ENCODE data around the gene RNASEH1. TPM values are rescaled to one million over a fixed set of nuclear protein-coding genes. Genes with fewer than 3 reads are reported as not detected.
A peak's percentile ranks its signal among the peaks of the same experiment; 100 is the strongest.

RNASEH1 gene
- total and polyA plus RNA-seq, 10 of the 15 experiments (the other 5 are each of a cell fraction or from before 2014, with no cell fraction given): 18.2 to 68.5 (median 28.2) TPM

DNA sequence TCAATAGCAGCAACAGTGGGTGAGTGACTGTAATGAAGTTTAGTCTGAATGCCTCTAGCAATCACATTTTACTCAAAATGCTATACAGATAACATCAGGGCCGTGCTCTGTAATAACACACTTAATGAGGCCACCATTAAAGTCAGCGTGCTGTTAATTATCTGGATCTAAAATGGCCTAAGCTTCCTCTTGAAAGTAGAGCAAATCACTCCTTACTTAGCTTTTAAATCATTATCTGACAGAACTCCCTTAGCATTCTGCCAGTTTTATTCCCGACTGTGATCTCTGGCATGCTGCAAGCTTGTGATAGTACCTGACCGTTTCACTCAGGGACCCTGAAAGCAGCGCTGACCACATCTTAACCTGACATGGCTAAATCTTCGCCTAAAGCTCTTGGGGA lies 25.9 kb upstream of the RNASEH1 start (continued):
- TF ChIP-seq, protein P1, sequence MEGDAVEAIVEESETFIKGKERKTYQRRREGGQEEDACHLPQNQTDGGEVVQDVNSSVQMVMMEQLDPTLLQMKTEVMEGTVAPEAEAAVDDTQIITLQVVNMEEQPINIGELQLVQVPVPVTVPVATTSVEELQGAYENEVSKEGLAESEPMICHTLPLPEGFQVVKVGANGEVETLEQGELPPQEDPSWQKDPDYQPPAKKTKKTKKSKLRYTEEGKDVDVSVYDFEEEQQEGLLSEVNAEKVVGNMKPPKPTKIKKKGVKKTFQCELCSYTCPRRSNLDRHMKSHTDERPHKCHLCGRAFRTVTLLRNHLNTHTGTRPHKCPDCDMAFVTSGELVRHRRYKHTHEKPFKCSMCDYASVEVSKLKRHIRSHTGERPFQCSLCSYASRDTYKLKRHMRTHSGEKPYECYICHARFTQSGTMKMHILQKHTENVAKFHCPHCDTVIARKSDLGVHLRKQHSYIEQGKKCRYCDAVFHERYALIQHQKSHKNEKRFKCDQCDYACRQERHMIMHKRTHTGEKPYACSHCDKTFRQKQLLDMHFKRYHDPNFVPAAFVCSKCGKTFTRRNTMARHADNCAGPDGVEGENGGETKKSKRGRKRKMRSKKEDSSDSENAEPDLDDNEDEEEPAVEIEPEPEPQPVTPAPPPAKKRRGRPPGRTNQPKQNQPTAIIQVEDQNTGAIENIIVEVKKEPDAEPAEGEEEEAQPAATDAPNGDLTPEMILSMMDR (IDR thresholded peaks at IDR 0.05 in 2 of 3, conservative IDR thresholded peaks at IDR 0.05 in 1 of 3; ENCODE audit: control insufficient read depth in 2 of 3, extremely low read depth in 1 of 3, insufficient read depth in 1 of 3, low read depth in 3 of 3, low read length in 3 of 3): no peak
- no peak for TF ChIP-seq E2F4 (IDR thresholded peaks at IDR 0.05; ENCODE audit: low read depth, low read length)
- no peak for TF ChIP-seq SPI1 (IDR thresholded peaks at IDR 0.05; ENCODE audit: borderline replicate concordance, insufficient read depth, low read depth, low read length)
- TF ChIP-seq E2F8 (IDR thresholded peaks at IDR 0.05; ENCODE audit: low read depth, partially characterized antibody): no peak
- TF ChIP-seq, protein P2, sequence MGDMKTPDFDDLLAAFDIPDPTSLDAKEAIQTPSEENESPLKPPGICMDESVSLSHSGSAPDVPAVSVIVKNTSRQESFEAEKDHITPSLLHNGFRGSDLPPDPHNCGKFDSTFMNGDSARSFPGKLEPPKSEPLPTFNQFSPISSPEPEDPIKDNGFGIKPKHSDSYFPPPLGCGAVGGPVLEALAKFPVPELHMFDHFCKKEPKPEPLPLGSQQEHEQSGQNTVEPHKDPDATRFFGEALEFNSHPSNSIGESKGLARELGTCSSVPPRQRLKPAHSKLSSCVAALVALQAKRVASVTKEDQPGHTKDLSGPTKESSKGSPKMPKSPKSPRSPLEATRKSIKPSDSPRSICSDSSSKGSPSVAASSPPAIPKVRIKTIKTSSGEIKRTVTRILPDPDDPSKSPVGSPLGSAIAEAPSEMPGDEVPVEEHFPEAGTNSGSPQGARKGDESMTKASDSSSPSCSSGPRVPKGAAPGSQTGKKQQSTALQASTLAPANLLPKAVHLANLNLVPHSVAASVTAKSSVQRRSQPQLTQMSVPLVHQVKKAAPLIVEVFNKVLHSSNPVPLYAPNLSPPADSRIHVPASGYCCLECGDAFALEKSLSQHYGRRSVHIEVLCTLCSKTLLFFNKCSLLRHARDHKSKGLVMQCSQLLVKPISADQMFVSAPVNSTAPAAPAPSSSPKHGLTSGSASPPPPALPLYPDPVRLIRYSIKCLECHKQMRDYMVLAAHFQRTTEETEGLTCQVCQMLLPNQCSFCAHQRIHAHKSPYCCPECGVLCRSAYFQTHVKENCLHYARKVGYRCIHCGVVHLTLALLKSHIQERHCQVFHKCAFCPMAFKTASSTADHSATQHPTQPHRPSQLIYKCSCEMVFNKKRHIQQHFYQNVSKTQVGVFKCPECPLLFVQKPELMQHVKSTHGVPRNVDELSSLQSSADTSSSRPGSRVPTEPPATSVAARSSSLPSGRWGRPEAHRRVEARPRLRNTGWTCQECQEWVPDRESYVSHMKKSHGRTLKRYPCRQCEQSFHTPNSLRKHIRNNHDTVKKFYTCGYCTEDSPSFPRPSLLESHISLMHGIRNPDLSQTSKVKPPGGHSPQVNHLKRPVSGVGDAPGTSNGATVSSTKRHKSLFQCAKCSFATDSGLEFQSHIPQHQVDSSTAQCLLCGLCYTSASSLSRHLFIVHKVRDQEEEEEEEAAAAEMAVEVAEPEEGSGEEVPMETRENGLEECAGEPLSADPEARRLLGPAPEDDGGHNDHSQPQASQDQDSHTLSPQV (IDR thresholded peaks at IDR 0.05): no peak
- peak; percentile 10; the same call in 1 of the 2 replicates for TF ChIP-seq RUNX3 (IDR thresholded peaks at IDR 0.05; ENCODE audit: low read length)
- TF ChIP-seq ZNF207 (IDR thresholded peaks at IDR 0.05; ENCODE audit: borderline replicate concordance): no peak
